Astrocyte (in vitro differentiated cells and primary cell): ENCODE results near the gene SCYGR3.

Source experiments
- CTCF ChIP-seq: IDR thresholded peaks from 2 replicates; pipeline ENCODE4 v1.5.1; 2011; ENCODE audit warnings: low read depth, mild to moderate bottlenecking, inconsistent platforms, low read length, moderate library complexity; ENCODE audit not compliant: insufficient read depth
- EZH2 ChIP-seq: IDR thresholded peaks from 2 replicates; pipeline ENCODE4 v1.6.1; 2012; ENCODE audit warnings: mild to moderate bottlenecking, low read length, inconsistent platforms; ENCODE audit not compliant: insufficient read depth

DNA sequence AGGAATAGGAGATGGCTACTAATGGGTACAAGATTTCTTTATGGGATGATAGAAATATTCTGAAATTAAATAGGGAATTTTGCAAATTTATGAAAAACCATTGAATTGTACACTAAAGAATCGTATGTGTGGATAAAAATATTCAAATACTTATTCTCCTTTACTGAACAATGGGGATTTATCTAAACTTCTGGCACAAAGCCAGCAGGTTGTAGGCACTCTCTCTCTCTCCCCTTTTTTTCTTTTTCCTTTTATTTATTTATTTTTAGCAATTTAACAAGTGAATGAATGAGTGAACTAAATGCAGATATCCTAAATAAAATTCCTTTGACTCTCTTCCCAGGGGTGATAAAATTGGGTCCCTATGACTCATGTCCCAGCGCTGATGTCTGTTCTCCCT, 37.8 kb downstream of the SCYGR3 start:
- TF ChIP-seq CTCF (no peak), EZH2 (no peak)
